GM23338 (cell line): ENCODE data around the gene AOAH.

Experiments used
- CREB1 ChIP-seq: fragments of 250-450 bp; sonication (Bioruptor Pico); IDR thresholded peaks from 2 replicates; pipeline ENCODE4 v1.5.0; 2020; ENCODE audit warnings: low read depth, mild to moderate bottlenecking, moderate library complexity
- CTCF ChIP-seq, 2 experiments: fragments of 200-600 bp in 1 of 2; sonication (generic) in 1 of 2; conservative IDR thresholded peaks; 2 replicates each; pipeline versions ENCODE4 v1.5.1 to v1.6.1; 2016 to 2017; ENCODE audit warnings: antibody characterized with exemption in 2 of 2, low read depth in 2 of 2, mild to moderate bottlenecking in 2 of 2, moderate library complexity in 1 of 2
- EZH2 ChIP-seq: fragments of 200-600 bp; sonication (generic); IDR thresholded peaks from one replicate; pipeline ENCODE4 v1.8.0; 2017; ENCODE audit warnings: antibody characterized with exemption, mild to moderate bottlenecking, low read depth; ENCODE audit not compliant: unreplicated experiment
- EZH2phosphoT487 ChIP-seq: fragments of 200-600 bp; sonication (generic); IDR thresholded peaks from one replicate; pipeline ENCODE4 v1.8.1; 2018; ENCODE audit warnings: antibody characterized with exemption; ENCODE audit not compliant: unreplicated experiment
- JUNB ChIP-seq: IDR thresholded peaks from one replicate; pipeline ENCODE4 v1.6.1; 2016; ENCODE audit warnings: antibody characterized with exemption; ENCODE audit not compliant: unreplicated experiment
- POLR2AphosphoS5 ChIP-seq: IDR thresholded peaks from 2 replicates; pipeline ENCODE4 v1.6.1; 2016; ENCODE audit warnings: antibody characterized with exemption, low read depth
- REST ChIP-seq: IDR thresholded peaks from one replicate; pipeline ENCODE4 v1.6.1; 2018; ENCODE audit warnings: antibody characterized with exemption; ENCODE audit not compliant: unreplicated experiment
- STAT1 ChIP-seq: IDR thresholded peaks from one replicate; pipeline ENCODE4 v1.6.1; 2016; ENCODE audit warnings: antibody characterized with exemption; ENCODE audit not compliant: unreplicated experiment
- ZNF114 ChIP-seq: fragments of 250-450 bp; sonication (Bioruptor Pico); IDR thresholded peaks from 2 replicates; pipeline ENCODE4 v1.5.0; 2020; ENCODE audit warnings: mild to moderate bottlenecking, moderate library complexity
- TF ChIP-seq, protein P1 (sequence below): fragments of 250-450 bp; sonication (Bioruptor Pico); IDR thresholded peaks from 2 replicates; pipeline ENCODE4 v1.5.0; 2020; ENCODE audit warnings: mild to moderate bottlenecking, moderate library complexity

GRCh38 chr7:36600314-36600682 lies 124.0 kb downstream of the AOAH start:
- TF ChIP-seq EZH2 (no peak), REST (no peak), CTCF (conservative IDR thresholded peaks at IDR 0.05; ENCODE audit: low read depth in 2 of 2) (no peak), POLR2AphosphoS5 (no peak), EZH2phosphoT487 (no peak), CREB1 (CRISPR knock-in tag) (no peak), STAT1 (no peak), JUNB (no peak), ZNF114 (CRISPR knock-in tag) (no peak)
- TF ChIP-seq, protein P1, sequence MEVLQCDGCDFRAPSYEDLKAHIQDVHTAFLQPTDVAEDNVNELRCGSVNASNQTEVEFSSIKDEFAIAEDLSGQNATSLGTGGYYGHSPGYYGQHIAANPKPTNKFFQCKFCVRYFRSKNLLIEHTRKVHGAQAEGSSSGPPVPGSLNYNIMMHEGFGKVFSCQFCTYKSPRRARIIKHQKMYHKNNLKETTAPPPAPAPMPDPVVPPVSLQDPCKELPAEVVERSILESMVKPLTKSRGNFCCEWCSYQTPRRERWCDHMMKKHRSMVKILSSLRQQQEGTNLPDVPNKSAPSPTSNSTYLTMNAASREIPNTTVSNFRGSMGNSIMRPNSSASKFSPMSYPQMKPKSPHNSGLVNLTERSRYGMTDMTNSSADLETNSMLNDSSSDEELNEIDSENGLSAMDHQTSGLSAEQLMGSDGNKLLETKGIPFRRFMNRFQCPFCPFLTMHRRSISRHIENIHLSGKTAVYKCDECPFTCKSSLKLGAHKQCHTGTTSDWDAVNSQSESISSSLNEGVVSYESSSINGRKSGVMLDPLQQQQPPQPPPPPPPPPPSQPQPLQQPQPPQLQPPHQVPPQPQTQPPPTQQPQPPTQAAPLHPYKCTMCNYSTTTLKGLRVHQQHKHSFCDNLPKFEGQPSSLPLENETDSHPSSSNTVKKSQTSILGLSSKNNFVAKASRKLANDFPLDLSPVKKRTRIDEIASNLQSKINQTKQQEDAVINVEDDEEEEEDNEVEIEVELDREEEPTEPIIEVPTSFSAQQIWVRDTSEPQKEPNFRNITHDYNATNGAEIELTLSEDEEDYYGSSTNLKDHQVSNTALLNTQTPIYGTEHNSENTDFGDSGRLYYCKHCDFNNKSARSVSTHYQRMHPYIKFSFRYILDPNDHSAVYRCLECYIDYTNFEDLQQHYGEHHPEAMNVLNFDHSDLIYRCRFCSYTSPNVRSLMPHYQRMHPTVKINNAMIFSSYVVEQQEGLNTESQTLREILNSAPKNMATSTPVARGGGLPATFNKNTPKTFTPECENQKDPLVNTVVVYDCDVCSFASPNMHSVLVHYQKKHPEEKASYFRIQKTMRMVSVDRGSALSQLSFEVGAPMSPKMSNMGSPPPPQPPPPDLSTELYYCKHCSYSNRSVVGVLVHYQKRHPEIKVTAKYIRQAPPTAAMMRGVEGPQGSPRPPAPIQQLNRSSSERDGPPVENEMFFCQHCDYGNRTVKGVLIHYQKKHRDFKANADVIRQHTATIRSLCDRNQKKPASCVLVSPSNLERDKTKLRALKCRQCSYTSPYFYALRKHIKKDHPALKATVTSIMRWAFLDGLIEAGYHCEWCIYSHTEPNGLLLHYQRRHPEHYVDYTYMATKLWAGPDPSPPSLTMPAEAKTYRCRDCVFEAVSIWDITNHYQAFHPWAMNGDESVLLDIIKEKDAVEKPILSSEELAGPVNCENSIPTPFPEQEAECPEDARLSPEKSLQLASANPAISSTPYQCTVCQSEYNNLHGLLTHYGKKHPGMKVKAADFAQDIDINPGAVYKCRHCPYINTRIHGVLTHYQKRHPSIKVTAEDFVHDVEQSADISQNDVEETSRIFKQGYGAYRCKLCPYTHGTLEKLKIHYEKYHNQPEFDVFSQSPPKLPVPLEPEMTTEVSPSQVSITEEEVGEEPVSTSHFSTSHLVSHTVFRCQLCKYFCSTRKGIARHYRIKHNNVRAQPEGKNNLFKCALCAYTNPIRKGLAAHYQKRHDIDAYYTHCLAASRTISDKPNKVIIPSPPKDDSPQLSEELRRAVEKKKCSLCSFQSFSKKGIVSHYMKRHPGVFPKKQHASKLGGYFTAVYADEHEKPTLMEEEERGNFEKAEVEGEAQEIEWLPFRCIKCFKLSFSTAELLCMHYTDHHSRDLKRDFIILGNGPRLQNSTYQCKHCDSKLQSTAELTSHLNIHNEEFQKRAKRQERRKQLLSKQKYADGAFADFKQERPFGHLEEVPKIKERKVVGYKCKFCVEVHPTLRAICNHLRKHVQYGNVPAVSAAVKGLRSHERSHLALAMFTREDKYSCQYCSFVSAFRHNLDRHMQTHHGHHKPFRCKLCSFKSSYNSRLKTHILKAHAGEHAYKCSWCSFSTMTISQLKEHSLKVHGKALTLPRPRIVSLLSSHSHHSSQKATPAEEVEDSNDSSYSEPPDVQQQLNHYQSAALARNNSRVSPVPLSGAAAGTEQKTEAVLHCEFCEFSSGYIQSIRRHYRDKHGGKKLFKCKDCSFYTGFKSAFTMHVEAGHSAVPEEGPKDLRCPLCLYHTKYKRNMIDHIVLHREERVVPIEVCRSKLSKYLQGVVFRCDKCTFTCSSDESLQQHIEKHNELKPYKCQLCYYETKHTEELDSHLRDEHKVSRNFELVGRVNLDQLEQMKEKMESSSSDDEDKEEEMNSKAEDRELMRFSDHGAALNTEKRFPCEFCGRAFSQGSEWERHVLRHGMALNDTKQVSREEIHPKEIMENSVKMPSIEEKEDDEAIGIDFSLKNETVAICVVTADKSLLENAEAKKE (CRISPR knock-in tag): no peak
